ENCODE results near the gene FLT1. TPM values are rescaled to one million over a fixed set of nuclear protein-coding genes. Genes with fewer than 3 reads are reported as not detected.

FLT1 gene
- total and polyA plus RNA-seq, 2 of the 13 experiments (the other 11 are each of a cell fraction or from before 2014, with no cell fraction given) = 0.02 TPM; not detected in 1

- no peak for TF ChIP-seq ZFP82 (CRISPR knock-in tag; IDR thresholded peaks at IDR 0.05; ENCODE audit: borderline replicate concordance)
- TF ChIP-seq KLF12 (CRISPR knock-in tag; IDR thresholded peaks at IDR 0.05; ENCODE audit: borderline replicate concordance) = no peak
- no peak for TF ChIP-seq DPF2 (CRISPR knock-in tag; IDR thresholded peaks at IDR 0.05; ENCODE audit: borderline replicate concordance, low read depth)
- TF ChIP-seq HMGXB3 (CRISPR knock-in tag; IDR thresholded peaks at IDR 0.05; ENCODE audit: borderline replicate concordance) = no peak
- TF ChIP-seq ZMAT3 (CRISPR knock-in tag; conservative IDR thresholded peaks at IDR 0.05) = no peak
These were observed 137.0 kb downstream of the FLT1 start (continued) for GRCh38 chr13:28357911-28358433.

GRCh38 chr13:28357247-28357825 is 137.6 kb downstream of the FLT1 start:
- BruUV-seq (replicated peaks) = no TSS peak
- WGBS (ENCODE audit: low lambda C conversion rate) = 16% methylated on average over 8 of the region's 8 CpGs
- POLR2A ChIA-PET = no interaction called here

More at GRCh38 chr13:28357247-28357825, 137.6 kb downstream of the FLT1 start:
- Histone ChIP-seq H3K4me3 (replicated peaks in 1 of 3; ENCODE audit: insufficient read depth in 1 of 3, low read depth in 2 of 3, low read length in 3 of 3) (no peak overlapping the region), H3K27ac (ENCODE audit: extremely low read length, insufficient read depth, low read length) (no peak overlapping the region), H3K36me3 (replicated peaks in 1 of 2; ENCODE audit: control insufficient read depth in 1 of 2, insufficient read depth in 2 of 2, low read length in 2 of 2) (no peaks in the 10 kb centered on the region), H3K4me1 (ENCODE audit: insufficient read depth, low read length) (no peaks in the 10 kb centered on the region), H3K4me2 (ENCODE audit: low read depth, low read length) (no peak overlapping the region), H3K9me3 (ENCODE audit: low read length) (no peaks in the 10 kb centered on the region), H3K9ac (ENCODE audit: insufficient read depth, low read depth, low read length) (no peak overlapping the region), H3K27me3 (ENCODE audit: control insufficient read depth in 1 of 2, insufficient read depth in 2 of 2, low read length in 2 of 2) (peaks cover 0 to 10% of the 10 kb centered on the region in 2 experiments; a peak in 2 of 5 replicates), H3K79me2 (ENCODE audit: insufficient read depth, low read length) (no peaks in the 10 kb centered on the region), H2AFZ (ENCODE audit: low read length) (no peak overlapping the region), H4K20me1 (ENCODE audit: insufficient read depth, low read length) (no peaks in the 10 kb centered on the region)
- FAIRE-seq (no peak), ATAC-seq (no peak), DNase-seq (ENCODE audit: low spot score) (no peak)
- in situ Hi-C loops (cut with HindIII; ENCODE audit: extremely low pct_ligation_motif_present, low pct_unique_long_range_greater_than_20kb) = no loop called here
- CTCF ChIA-PET (ENCODE audit: low intra/inter-chr PET ratio, low total read pairs) = no interaction called here
- intact Hi-C loops (cut with micrococcal nuclease; ENCODE audit: unreplicated experiment) = no loop called here
- TF ChIP-seq CREB1 (IDR thresholded peaks at IDR 0.05) (no peak), CREB1 (CRISPR knock-in tag; IDR thresholded peaks at IDR 0.05) (no peak), LCORL (IDR thresholded peaks at IDR 0.05) (no peak), LCORL (CRISPR knock-in tag; IDR thresholded peaks at IDR 0.05) (no peak), ZFX (CRISPR knock-in tag; IDR thresholded peaks at IDR 0.05; ENCODE audit: low read depth) (no peak), ZNF549 (CRISPR knock-in tag; IDR thresholded peaks at IDR 0.05) (no peak), ZNF350 (CRISPR knock-in tag; IDR thresholded peaks at IDR 0.05; ENCODE audit: borderline replicate concordance, low read depth) (no peak), ATM (IDR thresholded peaks at IDR 0.05; ENCODE audit: borderline replicate concordance) (no peak), ZNF567 (CRISPR knock-in tag; IDR thresholded peaks at IDR 0.05; ENCODE audit: borderline replicate concordance) (no peak), CBX5 (CRISPR knock-in tag; IDR thresholded peaks at IDR 0.05; ENCODE audit: borderline replicate concordance) (no peak)
